ENCODE data around the gene GLYR1.

GLYR1 gene

GRCh38 chr16:4870138-4870671 is 23.1 kb upstream of the GLYR1 start:
- TF ChIP-seq CTCF (IDR thresholded peaks at IDR 0.05; ENCODE audit: low read depth, low read length), result no peak
- in situ Hi-C loops (cut with HindIII; ENCODE audit: low sequenced_read_pairs), result no loop called here
- no peak for DNase-seq (ENCODE audit: low read depth, low spot score)
- no peak overlapping the region for H3K4me3 ChIP-seq (ENCODE audit: low read depth, low read length)

GRCh38 chr16:4869147-4869805 is 22.2 kb upstream of the GLYR1 start:
- no peak for TF ChIP-seq CTCF (IDR thresholded peaks at IDR 0.05; ENCODE audit: low read depth, low read length)
- DNase-seq (ENCODE audit: low read depth, low spot score), result no peak
- H3K4me3 ChIP-seq (ENCODE audit: low read depth, low read length), result no peak overlapping the region
- in situ Hi-C loops (cut with HindIII; ENCODE audit: low sequenced_read_pairs), result no loop called here

DNA sequence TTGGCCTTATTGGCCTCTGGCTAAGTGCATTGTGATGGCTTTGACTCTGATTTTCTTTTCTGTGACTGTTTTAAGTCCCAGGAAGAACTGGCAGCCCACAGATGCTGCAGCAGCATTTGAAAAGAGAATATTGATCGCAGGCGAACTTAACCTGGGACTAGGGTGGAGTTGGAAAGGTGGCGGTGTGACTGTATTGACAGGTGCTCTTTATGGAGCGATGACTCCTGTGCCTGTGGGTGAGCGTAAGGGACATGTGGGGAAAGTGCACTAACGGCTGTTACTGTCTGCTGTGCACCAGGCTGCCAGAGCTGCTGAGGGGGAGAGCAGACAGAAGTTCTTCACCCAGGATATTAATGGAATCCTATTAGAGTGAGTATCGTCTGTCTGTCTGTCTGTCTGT is 21.4 kb upstream of the GLYR1 start:
- no peak overlapping the region for H3K4me3 ChIP-seq (ENCODE audit: low read depth, low read length)
- in situ Hi-C loops (cut with HindIII; ENCODE audit: low sequenced_read_pairs), result no loop called here
- no peak for DNase-seq (ENCODE audit: low read depth, low spot score)
- no peak for TF ChIP-seq CTCF (IDR thresholded peaks at IDR 0.05; ENCODE audit: low read depth, low read length)

DNA sequence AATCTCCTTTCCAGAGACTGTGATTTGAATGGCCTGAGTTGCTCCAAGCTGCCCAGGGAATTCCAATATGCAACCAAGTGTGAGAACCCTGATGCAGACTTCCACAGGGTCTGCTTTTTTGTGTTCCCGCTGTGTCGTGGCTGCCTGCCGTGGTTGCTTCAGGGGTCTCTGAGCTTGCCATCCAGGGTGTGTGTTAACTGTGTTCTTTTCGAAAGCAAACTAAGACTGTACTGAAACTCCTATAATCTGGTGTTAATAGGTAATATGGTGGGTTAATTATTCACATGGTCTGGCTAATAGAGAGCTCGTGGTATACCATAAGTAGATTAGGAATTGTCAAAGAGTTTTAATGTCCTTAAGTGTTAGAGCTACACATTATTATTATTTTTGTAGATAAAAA is 20.9 kb upstream of the GLYR1 start:
- in situ Hi-C loops (cut with HindIII; ENCODE audit: low sequenced_read_pairs), result no loop called here
- no peak overlapping the region for H3K4me3 ChIP-seq (ENCODE audit: low read depth, low read length)
- TF ChIP-seq CTCF (IDR thresholded peaks at IDR 0.05; ENCODE audit: low read depth, low read length), result no peak
- DNase-seq (ENCODE audit: low read depth, low spot score), result no peak

DNA sequence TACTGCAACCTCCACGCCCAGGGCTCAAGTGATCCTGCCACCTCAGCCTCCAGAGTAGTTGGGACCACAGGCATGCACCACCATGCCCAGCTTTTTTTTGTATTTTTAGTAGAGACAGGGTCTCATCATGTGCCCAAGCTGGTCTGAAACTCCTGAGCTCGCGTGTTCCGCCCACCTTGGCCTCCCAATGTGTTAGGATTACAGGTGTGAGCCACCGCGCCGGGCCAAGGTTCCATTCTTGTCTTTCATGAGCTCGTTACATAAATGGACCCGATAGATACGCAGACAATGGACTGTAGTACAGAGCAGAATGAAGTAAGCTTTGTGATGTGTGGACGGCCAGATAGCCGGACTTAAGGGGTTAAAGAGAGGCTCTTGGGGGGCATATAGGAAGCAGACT is 19.5 kb upstream of the GLYR1 start:
- no peak overlapping the region for H3K4me3 ChIP-seq (ENCODE audit: low read depth, low read length)
- in situ Hi-C loops (cut with HindIII; ENCODE audit: low sequenced_read_pairs), result no loop called here
- no peak for TF ChIP-seq CTCF (IDR thresholded peaks at IDR 0.05; ENCODE audit: low read depth, low read length)
- no peak for DNase-seq (ENCODE audit: low read depth, low spot score)

DNA sequence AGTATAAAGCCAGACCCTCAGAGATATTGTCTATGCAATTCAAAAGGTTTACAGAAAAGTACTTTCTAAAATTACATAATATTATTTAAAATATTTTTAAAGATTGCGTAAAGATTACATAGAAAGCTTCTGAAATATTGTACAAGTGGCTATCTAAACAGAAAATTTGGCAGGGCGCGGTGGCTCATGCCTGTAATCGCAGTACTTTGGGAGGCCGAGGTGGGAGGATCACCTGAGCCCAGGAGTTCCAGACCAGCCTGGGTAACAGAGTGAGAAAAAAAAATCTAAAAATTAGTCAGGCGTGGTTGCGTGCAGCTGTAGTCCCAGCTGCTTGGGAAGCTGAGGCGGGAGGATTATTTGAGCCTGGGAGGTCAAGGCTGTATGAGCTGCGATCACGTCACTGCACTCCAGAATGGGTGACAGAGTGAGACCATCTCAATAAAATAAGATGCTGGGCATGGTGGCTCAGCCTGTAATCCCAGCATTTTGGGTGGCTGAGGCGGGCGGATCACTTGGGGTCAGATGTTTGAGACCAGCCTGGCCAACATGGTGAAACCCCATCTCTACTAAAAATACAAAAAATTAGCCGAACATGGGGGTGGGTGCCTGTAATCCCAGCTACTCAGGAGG is 18.3 kb upstream of the GLYR1 start:
- in situ Hi-C loops (cut with HindIII; ENCODE audit: low sequenced_read_pairs), result no loop called here
- TF ChIP-seq CTCF (IDR thresholded peaks at IDR 0.05; ENCODE audit: low read depth, low read length), result no peak
- no peak for DNase-seq (ENCODE audit: low read depth, low spot score)
- no peak overlapping the region for H3K4me3 ChIP-seq (ENCODE audit: low read depth, low read length)

All from astrocyte of the spinal cord (primary cell).